Suppressor macrophage treated with lipopolysaccharide for 4 hours (primary cell): Measurements from ENCODE around the gene CARS1.

Source experiments
- DNase-seq: peaks from one replicate; pipeline ENCODE4 v3.0.0-alpha.2; 2020

The CARS1 gene

GRCh38 chr11:3057069-3057963 is at the start of gene CARS1:
Gene CARS1, minus strand, starts transcription at chr11:3057423. Its CDS starts 56 bp downstream, at chr11:3057367.
- DNase-seq = peak; percentile 98

- DNase-seq = no peak
Measured at GRCh38 chr11:3105791-3106735, 48.8 kb upstream of the CARS1 start.

DNA sequence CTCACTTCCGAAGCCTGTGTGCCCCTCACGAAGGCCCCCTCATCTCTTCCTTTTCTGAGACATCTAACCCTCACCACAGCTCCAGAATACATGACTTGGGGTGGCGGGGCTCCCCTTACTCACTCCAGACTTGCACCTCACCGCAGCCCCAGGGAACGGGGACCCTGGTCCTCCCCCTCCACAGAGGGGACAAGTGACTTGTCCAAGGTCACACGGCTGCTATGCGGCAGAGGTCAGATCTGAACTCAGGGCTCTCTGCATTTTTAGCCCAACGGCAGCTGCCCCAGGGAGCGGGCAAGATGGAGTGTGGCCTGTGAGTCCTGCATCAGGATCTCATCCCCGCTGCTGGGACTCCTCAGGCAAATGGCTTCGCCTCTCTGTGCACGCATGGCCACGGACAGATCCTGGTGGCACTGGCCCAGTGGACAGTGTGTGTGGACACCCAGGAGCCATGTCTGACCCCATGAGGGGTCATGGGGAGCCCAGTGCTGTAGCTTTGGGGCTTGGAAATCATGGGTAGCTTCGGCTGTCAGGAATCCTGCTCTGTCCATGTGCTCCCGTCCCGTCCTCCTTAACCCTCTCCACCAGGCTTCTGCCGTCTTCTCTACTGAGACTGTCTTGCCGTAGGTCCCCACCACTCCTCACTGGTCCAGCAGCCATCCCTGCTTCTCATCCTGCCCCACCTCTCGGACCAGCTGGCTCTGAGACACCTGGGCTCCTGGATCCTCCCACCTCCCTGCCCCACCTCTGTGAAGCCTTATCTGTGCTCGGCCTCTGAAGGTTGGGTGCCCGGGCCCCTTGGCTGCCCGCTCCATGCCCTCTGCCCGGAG is 48.0 kb upstream of the CARS1 start:
- DNase-seq = no peak

- DNase-seq = no peak
Measured at GRCh38 chr11:3104051-3104714, 47.0 kb upstream of the CARS1 start.

GRCh38 chr11:3103076-3103475 is 45.9 kb upstream of the CARS1 start:
- no peak for DNase-seq

DNA sequence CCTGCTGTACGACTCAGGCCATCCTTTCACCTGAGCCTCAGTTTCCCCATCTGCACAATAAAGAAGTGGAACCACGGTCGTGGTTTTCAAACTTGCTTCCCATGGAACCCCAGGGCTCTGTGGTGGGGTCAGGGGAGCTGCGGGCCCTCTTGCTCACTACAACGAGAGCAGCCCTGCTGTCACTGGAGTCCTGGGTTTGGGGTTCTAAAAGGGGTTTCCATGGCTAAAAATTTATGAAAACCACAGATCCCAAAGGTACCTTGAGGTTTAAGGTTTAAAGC is 45.4 kb upstream of the CARS1 start:
- DNase-seq = no peak

DNA sequence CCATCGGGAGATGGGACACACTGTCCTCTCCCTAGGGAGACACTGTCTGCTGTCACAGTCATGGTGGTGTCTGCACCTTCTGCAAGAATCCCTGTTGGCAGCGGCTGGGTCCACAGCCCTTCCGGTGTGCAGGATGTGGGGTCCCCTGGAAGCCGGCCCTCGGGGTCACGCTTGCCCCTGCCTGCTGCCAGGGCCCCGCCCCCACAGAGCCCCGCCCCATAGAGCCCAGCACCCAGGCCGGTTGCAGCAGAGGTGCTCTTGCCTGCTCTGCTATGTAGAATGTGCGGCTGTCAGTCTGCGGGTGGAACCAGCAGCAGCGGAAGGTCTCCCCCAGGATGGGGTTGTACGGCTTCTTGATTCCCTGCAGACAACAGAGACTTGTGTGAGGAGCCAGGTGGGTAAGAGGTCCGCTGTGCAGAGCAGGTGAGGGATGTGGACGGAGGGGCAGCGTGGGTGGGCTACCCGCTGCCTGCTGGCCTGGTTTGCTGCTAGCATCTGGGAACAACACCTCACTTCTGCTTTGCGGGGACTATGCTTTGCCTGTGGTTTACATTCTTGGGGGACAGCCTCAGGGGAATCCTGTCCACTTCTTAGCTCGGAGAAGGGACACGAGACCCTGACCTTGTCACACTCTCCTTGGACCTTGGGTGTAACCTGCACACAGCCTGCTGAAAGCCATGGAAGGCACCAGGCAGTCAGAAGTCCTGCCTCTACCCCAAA is 44.9 kb upstream of the CARS1 start:
- no peak for DNase-seq

DNA sequence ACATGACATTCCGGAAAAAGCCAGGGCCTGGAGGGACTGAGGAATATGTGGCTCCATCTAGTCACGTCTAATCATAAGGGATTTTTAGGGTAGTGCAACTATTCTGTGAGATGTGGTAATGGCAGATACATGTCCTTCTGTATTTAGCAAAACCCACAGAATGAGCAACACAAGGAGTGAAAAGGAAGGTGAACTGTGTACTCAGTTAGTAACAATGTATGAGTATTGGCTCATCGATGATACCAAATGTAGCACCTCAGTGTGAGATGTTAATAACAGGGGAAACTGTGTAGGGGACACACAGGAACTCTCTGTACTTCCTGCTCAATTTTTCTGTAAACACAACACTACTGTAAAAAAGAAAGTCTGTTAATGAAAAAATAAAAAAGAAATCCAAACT is 42.0 kb upstream of the CARS1 start:
- peak; percentile 24 for DNase-seq

DNA sequence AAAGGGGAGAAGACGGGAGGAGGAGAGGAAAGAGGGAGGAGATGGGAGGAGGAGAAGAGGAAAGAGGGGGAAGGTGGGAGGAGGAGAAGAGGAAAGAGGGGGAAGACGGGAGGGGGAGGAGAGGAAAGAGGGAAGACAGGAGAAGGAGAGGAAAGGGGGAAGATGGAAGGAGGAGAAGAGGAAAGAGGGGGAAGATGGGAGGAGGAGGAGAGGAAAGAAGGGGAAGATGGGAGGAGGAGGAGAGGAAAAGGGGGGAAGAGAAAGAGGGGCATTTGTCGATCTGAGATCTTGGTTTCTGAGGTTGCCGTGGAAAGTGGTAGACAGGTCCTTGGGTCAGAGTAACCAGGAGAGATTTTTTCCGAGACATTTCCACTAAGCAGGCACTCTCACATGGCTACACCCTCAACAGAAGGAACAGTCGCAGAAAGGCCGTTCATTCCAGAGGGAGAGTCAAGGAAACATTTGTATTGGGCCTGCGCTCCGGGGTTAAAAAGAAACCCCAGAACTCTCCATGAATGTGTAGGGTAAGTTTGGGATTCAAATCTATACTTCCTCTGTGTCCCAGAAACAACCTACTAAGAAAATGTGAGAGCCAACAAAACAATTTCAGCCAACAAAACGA is 39.8 kb upstream of the CARS1 start:
- no peak for DNase-seq

DNA sequence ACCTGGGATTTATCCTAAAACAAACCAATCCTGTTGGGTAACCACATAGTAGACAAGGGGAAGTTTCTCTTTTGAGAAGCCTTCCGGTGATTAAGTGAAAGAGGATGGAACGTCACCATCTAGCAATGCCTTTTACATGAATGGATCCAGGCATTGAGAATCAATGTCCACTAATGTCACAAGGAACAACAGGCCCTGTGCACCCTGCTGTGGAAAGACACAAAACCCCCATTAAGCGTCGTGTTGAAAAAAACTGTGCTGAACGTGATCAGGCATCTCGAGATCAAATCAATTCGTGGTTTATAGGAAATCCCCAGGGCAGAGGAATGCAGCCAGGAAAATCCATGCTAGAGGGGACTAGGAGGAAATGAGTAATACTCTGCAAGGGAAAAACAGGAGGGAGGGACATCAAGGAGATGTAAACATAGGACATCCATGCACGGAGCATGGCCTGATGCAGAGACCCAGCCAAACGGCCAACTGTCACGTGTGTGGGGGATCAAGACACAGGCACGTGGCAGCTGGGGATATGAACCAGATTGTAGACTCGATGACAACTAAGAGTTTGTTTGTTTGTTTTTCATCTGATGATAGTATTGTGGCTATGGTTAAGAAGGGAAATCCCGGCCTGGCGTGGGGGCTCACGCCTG is 38.6 kb upstream of the CARS1 start:
- DNase-seq = peak; percentile 6

GRCh38 chr11:3094223-3094824 is 37.1 kb upstream of the CARS1 start:
- DNase-seq = no peak

DNA sequence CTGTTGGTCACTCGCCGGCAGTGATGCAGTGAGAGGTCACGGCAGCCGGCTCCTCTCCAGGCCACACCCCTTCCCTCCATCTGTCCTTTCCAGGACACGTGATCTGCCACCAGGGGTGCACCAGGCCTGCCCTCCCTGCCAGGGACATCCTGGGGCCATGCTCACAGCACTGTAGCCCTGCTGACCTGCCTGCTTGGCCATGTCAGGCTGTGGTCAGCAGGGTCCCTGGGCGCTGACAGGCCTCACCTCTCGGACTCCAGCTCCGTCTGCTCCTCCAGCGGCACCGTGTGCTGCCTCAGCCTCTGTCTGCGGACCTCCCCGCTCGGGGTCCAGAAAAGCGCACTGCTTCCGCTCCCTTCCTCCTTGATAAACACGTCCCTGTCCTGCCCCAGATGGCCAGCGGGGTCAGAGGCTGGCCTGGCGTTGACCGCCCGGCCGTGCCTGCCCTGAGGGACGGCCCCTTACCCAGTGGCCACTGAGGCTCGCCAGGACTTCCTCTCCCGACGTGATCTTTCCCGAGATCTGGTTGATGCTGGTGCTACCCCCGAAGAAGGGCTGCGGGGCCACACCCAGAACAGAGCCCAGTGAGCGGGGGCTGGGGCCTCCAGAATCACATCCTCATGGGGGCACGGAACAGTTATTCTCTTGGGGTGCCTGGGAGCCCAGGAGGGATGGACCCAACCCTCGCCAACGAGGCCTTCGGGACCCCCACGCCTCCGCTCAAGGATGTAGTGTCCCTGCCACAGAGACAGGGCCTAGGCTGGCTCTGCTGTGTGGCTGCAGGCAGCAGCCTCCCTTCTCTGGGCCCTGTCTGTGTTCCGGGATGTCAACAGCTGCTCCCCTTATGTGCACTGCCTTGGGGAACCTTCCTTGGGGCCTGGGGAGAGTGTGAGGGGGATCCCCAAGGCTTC is 36.3 kb upstream of the CARS1 start:
- DNase-seq = no peak

DNA sequence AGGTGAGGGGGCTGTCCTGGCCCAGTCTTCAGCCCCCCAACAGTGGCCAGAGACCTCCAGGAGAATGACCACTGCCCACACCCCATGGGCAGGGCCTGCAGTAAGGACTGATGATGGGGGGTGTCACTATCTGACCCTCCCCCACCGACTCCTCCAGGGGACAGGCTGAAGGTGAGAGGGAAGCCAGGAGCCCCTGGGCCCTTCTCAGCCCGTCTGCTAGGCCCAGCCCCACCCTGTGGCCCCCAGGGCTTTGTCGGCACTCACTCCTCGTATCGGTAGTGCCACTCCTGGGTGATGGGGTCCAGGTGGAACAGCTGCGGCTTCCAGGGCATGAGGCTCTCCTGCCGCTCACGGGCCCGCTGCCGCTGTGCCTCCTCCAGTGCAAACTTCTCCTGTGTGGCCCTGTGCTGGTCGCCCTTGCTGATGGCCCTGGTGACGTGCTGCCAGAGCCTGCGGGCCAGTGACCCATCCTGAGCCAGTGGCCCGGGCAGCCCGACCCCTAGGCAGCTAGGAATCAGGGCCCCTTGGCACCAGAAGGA is 35.4 kb upstream of the CARS1 start:
- no peak for DNase-seq

DNA sequence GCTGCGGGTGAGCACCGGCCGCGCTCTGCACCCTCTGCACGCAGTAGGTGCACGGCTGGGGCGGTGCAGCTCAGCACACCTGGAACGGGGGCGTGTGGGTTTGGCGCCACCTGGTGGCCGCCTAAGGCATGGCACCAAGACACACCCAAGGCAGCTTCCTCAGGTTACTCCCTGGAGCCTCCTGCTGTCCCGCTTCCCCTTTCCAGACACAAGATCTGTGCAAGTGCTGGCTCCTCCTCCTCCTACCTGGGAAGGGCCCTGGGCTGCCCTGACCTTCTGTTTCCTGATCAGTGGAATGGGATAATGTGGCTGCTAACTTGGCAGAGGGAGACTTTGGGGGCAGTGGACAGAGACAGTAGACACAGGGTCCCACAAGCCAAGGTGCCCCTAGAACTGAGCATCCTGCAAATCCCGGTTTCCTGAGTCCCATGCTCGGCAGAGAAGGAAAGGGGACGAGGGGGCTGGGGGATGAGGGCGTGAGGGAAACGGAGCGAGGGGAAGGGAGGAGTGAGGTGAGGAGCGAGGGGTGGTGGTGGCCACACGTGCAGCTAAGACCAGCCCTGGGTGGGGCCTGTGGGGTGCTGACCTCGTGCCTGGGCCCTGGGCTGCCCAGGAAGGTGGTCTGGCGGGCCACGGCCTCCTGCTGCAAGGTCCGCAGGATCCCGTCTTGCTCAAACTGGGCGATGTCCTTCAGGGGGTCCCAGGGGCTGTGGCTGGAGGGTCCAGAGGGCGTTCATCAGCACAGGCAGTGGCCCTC is 34.8 kb upstream of the CARS1 start:
- peak; percentile 68 for DNase-seq

- DNase-seq = no peak
Measured at GRCh38 chr11:3091081-3091845, 34.0 kb upstream of the CARS1 start.

GRCh38 chr11:3090096-3090901 is 33.1 kb upstream of the CARS1 start:
- DNase-seq = no peak
